Mucosa of descending colon (tissue), 3 donors: Measurements from ENCODE around the gene NSL1. TPM values are rescaled to one million over a fixed set of nuclear protein-coding genes. Genes with fewer than 3 reads are reported as not detected.
"Not testable (repeated sequence)": the region's sequence is repeated elsewhere in the genome, so short reads cannot be mapped to it uniquely, and the experiment has no call there.

Experiments
- ATAC-seq: fragments of 200-7000 bp; cut with Tn5 transposase; one replicate; pipeline ENCODE4 v1.9.1; 2020; ENCODE audit warnings: mild to moderate bottlenecking, moderate library complexity
- DNase-seq, 3 donors: peaks; one replicate each; pipeline ENCODE4 v3.0.0-alpha.2; 2020
- H3K36me3 ChIP-seq: fragments of 200-600 bp; one replicate; pipeline ENCODE4 v1.8.0; 2021; ENCODE audit warnings: low read depth, mild to moderate bottlenecking
- H3K4me1 ChIP-seq: fragments of 200-600 bp; one replicate; pipeline ENCODE4 v1.8.0; 2021; ENCODE audit warnings: low read depth, mild to moderate bottlenecking
- H3K4me3 ChIP-seq: fragments of 200-600 bp; one replicate; pipeline ENCODE4 v1.8.0; 2021; ENCODE audit warnings: mild to moderate bottlenecking
- H3K9me3 ChIP-seq: fragments of 200-600 bp; one replicate; pipeline ENCODE4 v1.8.0; 2021; ENCODE audit warnings: mild to moderate bottlenecking
- intact Hi-C, 2 donors: fragments of 100-400 bp; cut with DNase I in 1 of 2; cut with micrococcal nuclease in 1 of 2; formaldehyde crosslinking; loops; one replicate each; pipeline versions ENCODE4 v1.11.0 to v1.11.1; 2022; cut with DNase I, micrococcal nuclease
- total RNA-seq, 3 donors: library from RNA; stranded (reverse); fragmentation: NEBNext Ultra II Directional in 2 of 3; extraction: Animal tissue kit (Norgen Biotek cat#: 25700) in 2 of 3; gene quantifications; one replicate each; pipeline versions ENCODE4 v1.2.1 to v1.2.4, GENCODE V29; 2021 to 2023
- TF ChIP-seq, protein P1 (sequence below): fragments of 200-600 bp; IDR thresholded peaks from one replicate; pipeline ENCODE4 v1.8.0; 2022; ENCODE audit warnings: antibody characterized with exemption, mild to moderate bottlenecking
- donor health status: DM: no; HTN: no; CAD: no; lungs with moderate emphysema.
- donor health status: DM: no; HTN: no; CAD: no.
- donor health status: DM: no; HTN: yes; CAD: no.

Gene NSL1
- total RNA-seq, 3 donors from 2014 or later = 20.4 to 25.3 (median 21.5) TPM

GRCh38 chr1:212774584-212774983, 17.0 kb downstream of the NSL1 start:
- Histone ChIP-seq H3K36me3 (no peaks in the 10 kb centered on the region), H3K4me1 (no peaks in the 10 kb centered on the region), H3K9me3 (peaks cover 14% of the 10 kb centered on the region), H3K4me3 (no peak overlapping the region)
- intact Hi-C loops = no loop called here
- DNase-seq = no peak
- ATAC-seq = peak; percentile 24
- TF ChIP-seq, protein P1, sequence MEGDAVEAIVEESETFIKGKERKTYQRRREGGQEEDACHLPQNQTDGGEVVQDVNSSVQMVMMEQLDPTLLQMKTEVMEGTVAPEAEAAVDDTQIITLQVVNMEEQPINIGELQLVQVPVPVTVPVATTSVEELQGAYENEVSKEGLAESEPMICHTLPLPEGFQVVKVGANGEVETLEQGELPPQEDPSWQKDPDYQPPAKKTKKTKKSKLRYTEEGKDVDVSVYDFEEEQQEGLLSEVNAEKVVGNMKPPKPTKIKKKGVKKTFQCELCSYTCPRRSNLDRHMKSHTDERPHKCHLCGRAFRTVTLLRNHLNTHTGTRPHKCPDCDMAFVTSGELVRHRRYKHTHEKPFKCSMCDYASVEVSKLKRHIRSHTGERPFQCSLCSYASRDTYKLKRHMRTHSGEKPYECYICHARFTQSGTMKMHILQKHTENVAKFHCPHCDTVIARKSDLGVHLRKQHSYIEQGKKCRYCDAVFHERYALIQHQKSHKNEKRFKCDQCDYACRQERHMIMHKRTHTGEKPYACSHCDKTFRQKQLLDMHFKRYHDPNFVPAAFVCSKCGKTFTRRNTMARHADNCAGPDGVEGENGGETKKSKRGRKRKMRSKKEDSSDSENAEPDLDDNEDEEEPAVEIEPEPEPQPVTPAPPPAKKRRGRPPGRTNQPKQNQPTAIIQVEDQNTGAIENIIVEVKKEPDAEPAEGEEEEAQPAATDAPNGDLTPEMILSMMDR = no peak

DNA sequence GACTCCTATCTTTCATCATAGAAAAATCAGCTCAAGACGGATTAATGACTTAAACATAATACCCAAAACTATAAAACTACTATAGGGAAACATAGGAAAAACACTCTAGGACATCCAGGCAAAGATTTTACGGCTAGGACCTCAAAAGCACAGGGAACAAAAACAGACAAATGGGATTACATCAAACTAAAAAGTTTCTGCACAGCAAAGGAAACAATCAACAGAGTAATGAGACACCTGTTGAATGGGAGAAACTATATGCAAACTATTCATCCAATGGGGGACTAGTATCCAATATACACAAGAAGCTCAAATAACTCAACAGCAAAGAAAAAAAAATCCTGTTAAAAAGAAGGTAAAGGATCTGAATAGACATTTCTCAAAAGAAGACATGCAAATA, 18.6 kb downstream of the NSL1 start:
- intact Hi-C loops = no loop called here
- Histone ChIP-seq H3K36me3 (no peaks in the 10 kb centered on the region), H3K9me3 (peaks cover 30% of the 10 kb centered on the region), H3K4me3 (no peak overlapping the region), H3K4me1 (no peaks in the 10 kb centered on the region)
- TF ChIP-seq, protein P1 = no peak
- ATAC-seq (no peak), DNase-seq (no peak)

GRCh38 chr1:212771341-212771740, 20.2 kb downstream of the NSL1 start:
- Histone ChIP-seq H3K9me3 (peaks cover 30% of the 10 kb centered on the region), H3K4me1 (no peaks in the 10 kb centered on the region), H3K36me3 (no peaks in the 10 kb centered on the region), H3K4me3 (no peak overlapping the region)
- no peak for DNase-seq
- TF ChIP-seq, protein P1 = no peak
- intact Hi-C loops = no loop called here
- ATAC-seq = no peak

DNA sequence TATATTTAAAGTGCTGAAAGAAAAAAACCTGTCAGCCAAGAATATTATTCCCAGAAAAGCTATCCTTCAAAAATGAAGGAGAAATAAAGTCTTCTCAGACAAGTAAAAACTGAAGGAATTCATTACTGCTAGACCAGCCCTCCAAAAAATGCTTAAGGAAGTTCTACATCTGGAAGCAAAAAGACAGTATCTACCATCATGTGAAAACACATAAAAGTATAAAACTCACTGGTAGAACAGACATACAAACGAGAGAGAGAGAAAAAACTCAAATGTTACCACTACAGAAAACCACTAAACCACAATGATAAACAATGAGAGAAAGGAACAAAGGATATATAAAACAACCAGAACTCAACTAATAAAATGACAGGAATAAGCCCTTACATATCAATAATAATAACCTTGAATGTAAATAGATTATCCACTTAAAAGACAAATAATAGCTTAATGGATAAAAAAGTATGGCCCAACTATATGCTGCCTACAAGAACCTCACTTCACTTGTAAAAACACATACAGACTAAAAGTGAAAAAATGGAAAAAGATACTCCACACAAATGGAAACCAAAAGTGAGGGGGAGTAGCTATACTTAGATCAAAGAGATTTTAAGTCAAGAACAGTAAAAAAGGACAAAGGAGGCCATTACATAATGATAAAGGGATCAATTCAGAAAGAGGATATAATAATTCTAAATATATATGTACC, 22.0 kb downstream of the NSL1 start:
- TF ChIP-seq, protein P1 = no peak
- H3K36me3 ChIP-seq = no peaks in the 10 kb centered on the region
- intact Hi-C loops = no loop called here

GRCh38 chr1:212766825-212767224, 24.8 kb downstream of the NSL1 start:
- H3K9me3 ChIP-seq = peaks cover 30% of the 10 kb centered on the region
- ATAC-seq, H3K4me1 ChIP-seq, H3K36me3 ChIP-seq, H3K4me3 ChIP-seq, DNase-seq, intact Hi-C loops: not testable (repeated sequence)

More for the DNA sequence above, 22.0 kb downstream of the NSL1 start:
- Histone ChIP-seq H3K9me3 (peaks cover 30% of the 10 kb centered on the region), H3K4me3 (no peak overlapping the region), H3K4me1 (no peaks in the 10 kb centered on the region)
- ATAC-seq (no peak), DNase-seq (no peak)

- H3K4me1 ChIP-seq, ATAC-seq, H3K36me3 ChIP-seq, DNase-seq, H3K4me3 ChIP-seq, intact Hi-C loops: not testable (repeated sequence)
- peaks cover 19% of the 10 kb centered on the region for H3K9me3 ChIP-seq
These were observed 26.8 kb downstream of the NSL1 start for GRCh38 chr1:212764718-212765281.
